Endothelial cell of umbilical vein (primary cell): ENCODE measurements around the gene ABLIM2. TPM values are rescaled to one million over a fixed set of nuclear protein-coding genes. Genes with fewer than 3 reads are reported as not detected.

Source experiments
- BruUV-seq: library from RNA; stranded (reverse); fragments of 400-500 nt; replicated peaks from 2 replicates; lab custom pipeline; 2021; lab: Mats Ljungman, UMichigan
- CTCF ChIA-PET: fragments of 300-600, 350-600 bp; sonication (Branson Sonifier 250); formaldehyde crosslinking; loops from one replicate; lab custom pipeline; 2021; ENCODE audit warnings: antibody characterized with exemption, inconsistent platforms; lab: Charles Lee
- POLR2A ChIA-PET: fragments of 300-600, 350-600 bp; sonication (Branson Sonifier 250); formaldehyde crosslinking; loops from one replicate; lab custom pipeline; 2021; ENCODE audit warnings: antibody characterized with exemption, inconsistent platforms; lab: Charles Lee
- DNase-seq: peaks from one replicate; pipeline ENCODE4 v3.0.0-alpha.2; 2011; ENCODE audit warnings: low read depth, low spot score
- FAIRE-seq: peaks from 2 replicates; lab custom pipeline; 2011; peaks lifted over from hg19 to GRCh38; lab: Jason Lieb, UNC
- H2AFZ ChIP-seq: 2 replicates; pipeline ENCODE4 v1.6.0; 2012; ENCODE audit warnings: low read depth, low read length, control low read depth, inconsistent platforms
- H3K27ac ChIP-seq: 2 replicates; pipeline ENCODE4 v1.5.1; 2011; ENCODE audit warnings: low read depth, mild to moderate bottlenecking, control low read depth, low read length, moderate library complexity; ENCODE audit not compliant: insufficient read depth
- H3K27me3 ChIP-seq, 2 experiments: 2 replicates each; pipeline versions ENCODE4 v1.6.0 to v1.6.1; 2011; ENCODE audit warnings: low read length in 2 of 2, mixed read lengths in 1 of 2; ENCODE audit not compliant: control insufficient read depth in 2 of 2, insufficient read depth in 2 of 2
- H3K36me3 ChIP-seq, 2 experiments: 2 replicates in 1 of 2; 3 replicates in 1 of 2; pipeline ENCODE4 v1.5.1; 2011; ENCODE audit warnings: low read length in 2 of 2, mild to moderate bottlenecking in 1 of 2, moderate library complexity in 1 of 2; ENCODE audit not compliant: control insufficient read depth in 2 of 2, insufficient read depth in 2 of 2; ENCODE audit errors: extremely low read depth in 1 of 2
- H3K4me1 ChIP-seq: 3 replicates; pipeline ENCODE4 v1.5.1; 2011; ENCODE audit warnings: mild to moderate bottlenecking, low read length; ENCODE audit not compliant: control insufficient read depth, insufficient read depth; ENCODE audit errors: extremely low read depth
- H3K4me2 ChIP-seq: 2 replicates; pipeline ENCODE4 v1.6.1; 2011; ENCODE audit warnings: low read length, control low read depth, mixed read lengths; ENCODE audit not compliant: insufficient read depth
- H3K4me3 ChIP-seq, 3 experiments: fragments of 200-600 bp in 1 of 3; sonication (generic), shearing (Covaris generic) in 1 of 3; replicated peaks in 1 of 3; 2 replicates each; pipeline ENCODE4 v1.5.1; 2011 to 2016; ENCODE audit warnings: control low read depth in 3 of 3, low read length in 3 of 3, mild to moderate bottlenecking in 2 of 3, inconsistent platforms in 1 of 3, low read depth in 1 of 3, moderate library complexity in 1 of 3; ENCODE audit not compliant: insufficient read depth in 1 of 3
- H3K79me2 ChIP-seq: 2 replicates; pipeline ENCODE4 v1.6.0; 2012; ENCODE audit warnings: low read length, inconsistent platforms; ENCODE audit not compliant: control insufficient read depth, insufficient read depth
- H3K9ac ChIP-seq: replicated peaks from 2 replicates; pipeline ENCODE3; 2011; ENCODE audit warnings: low read length, control low read depth; ENCODE audit not compliant: insufficient read depth; ENCODE audit errors: extremely low read depth
- H3K9me1 ChIP-seq: replicated peaks from 3 replicates; pipeline ENCODE4 v1.6.0; 2011; ENCODE audit warnings: mild to moderate bottlenecking, low read length; ENCODE audit not compliant: control insufficient read depth, insufficient read depth; ENCODE audit errors: extremely low read depth
- H3K9me3 ChIP-seq: replicated peaks from 2 replicates; pipeline ENCODE4 v1.5.1; 2012; ENCODE audit warnings: low read length, inconsistent platforms; ENCODE audit not compliant: control insufficient read depth, insufficient read depth
- H4K20me1 ChIP-seq: replicated peaks from 2 replicates; pipeline ENCODE3; 2011; ENCODE audit warnings: mild to moderate bottlenecking, low read length; ENCODE audit not compliant: control insufficient read depth, insufficient read depth; ENCODE audit errors: extremely low read depth
- EZH2 ChIP-seq: IDR thresholded peaks from 2 replicates; pipeline ENCODE4 v1.6.1; 2012; ENCODE audit warnings: borderline replicate concordance, low read depth, mild to moderate bottlenecking, moderate library complexity, low read length, inconsistent platforms; ENCODE audit not compliant: severe bottlenecking
- FOS ChIP-seq: IDR thresholded peaks from 2 replicates; pipeline ENCODE4 v1.6.1; 2011; ENCODE audit warnings: mild to moderate bottlenecking, low read length, moderate library complexity, borderline replicate concordance; ENCODE audit not compliant: insufficient read depth
- GATA2 ChIP-seq: IDR thresholded peaks from 2 replicates; pipeline ENCODE4 v1.7.0; 2011; ENCODE audit warnings: low read depth, mild to moderate bottlenecking, moderate library complexity, mixed read lengths, low read length; ENCODE audit not compliant: insufficient read length, insufficient read depth
- JUN ChIP-seq: IDR thresholded peaks from 2 replicates; pipeline ENCODE4 v1.6.1; 2011; ENCODE audit warnings: borderline replicate concordance, low read depth; ENCODE audit not compliant: insufficient read length, insufficient read depth
- MYC ChIP-seq: IDR thresholded peaks from one replicate; pipeline ENCODE4 v1.6.1; 2011; ENCODE audit warnings: mild to moderate bottlenecking, low read depth, low read length
- POLR2A ChIP-seq: IDR thresholded peaks from 2 replicates; pipeline ENCODE4 v1.6.1; 2012; ENCODE audit warnings: low read depth, mild to moderate bottlenecking, control low read depth, low read length
- POLR2AphosphoS5 ChIP-seq: IDR thresholded peaks from 2 replicates; pipeline ENCODE4 v1.6.1; 2012; ENCODE audit warnings: low read depth, mild to moderate bottlenecking, control low read depth, low read length, moderate library complexity; ENCODE audit not compliant: insufficient read depth
- dilution Hi-C: fragments of 300-500 bp; cut with MboI; formaldehyde crosslinking; loops from one replicate; pipeline ENCODE4 v1.15.0; 2019; ENCODE audit warnings: low sequenced_read_pairs; ENCODE audit not compliant: extremely low pct_ligation_motif_present
- intact Hi-C: fragments of 100-400 bp; cut with micrococcal nuclease; formaldehyde crosslinking; loops from one replicate; pipeline ENCODE4 v1.10.0; 2022
- polyA plus RNA-seq, 4 experiments: library from polyadenylated mRNA; depleted of rRNA in 3 of 4; stranded (reverse) in 3 of 4; unstranded in 1 of 4; fragments of >200 nt; gene quantifications; 2 replicates each; pipeline versions ENCODE4 v1.2.1 to v1.2.3, GENCODE V29; 2011 to 2012; ENCODE audit warnings: missing spikeins in 1 of 4
- total RNA-seq: library from RNA; stranded (reverse); gene quantifications from 2 replicates; pipeline ENCODE4 v1.2.3, GENCODE V29; 2021
- TF ChIP-seq, protein P1 (sequence below): IDR thresholded peaks from 2 replicates; pipeline ENCODE4 v1.6.1; 2011; ENCODE audit not compliant: insufficient read depth, insufficient read length
- TF ChIP-seq, protein P2 (sequence below), 2 donors: IDR thresholded peaks; 1 replicate in 1 of 2; 2 replicates in 1 of 2; pipeline ENCODE4 v1.5.1; 2011; ENCODE audit warnings: low read length in 2 of 2, mild to moderate bottlenecking in 2 of 2, moderate library complexity in 2 of 2, control low read depth in 1 of 2, inconsistent platforms in 1 of 2, low read depth in 1 of 2; ENCODE audit not compliant: insufficient read depth in 1 of 2; ENCODE audit errors: extremely low read depth in 1 of 2

ABLIM2 gene
- total and polyA plus RNA-seq, 2 donors (not counting 3 experiments of a cell fraction or from before 2014, with no cell fraction given) = 0.28 to 0.66 TPM

DNA sequence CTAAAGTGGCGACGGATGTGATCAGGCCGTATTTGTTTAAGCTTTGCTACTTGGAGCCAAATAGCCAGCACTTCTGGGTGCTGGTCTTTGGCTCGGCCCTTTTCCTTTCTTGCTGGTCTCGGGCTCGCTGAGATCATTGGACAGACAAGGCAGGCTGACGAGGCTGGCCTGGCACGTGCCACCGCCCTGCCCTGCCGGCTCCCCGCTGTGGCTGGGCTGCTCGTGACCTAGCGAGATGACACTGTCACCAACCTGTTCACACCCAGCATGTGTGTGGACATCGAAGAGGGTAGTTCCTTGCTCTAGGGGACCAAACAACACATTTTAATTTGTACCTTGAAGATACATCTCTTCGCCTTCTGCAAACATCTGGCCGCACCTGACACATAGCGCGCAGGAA lies 98.0 kb downstream of the ABLIM2 start:
- Histone ChIP-seq H3K9me3 (no peaks in the 10 kb centered on the region), H3K9me1 (no peaks in the 10 kb centered on the region), H3K36me3 (no peaks in the 10 kb centered on the region), H4K20me1 (no peaks in the 10 kb centered on the region), H3K79me2 (no peaks in the 10 kb centered on the region), H3K9ac (no peak overlapping the region), H3K4me2 (no peak overlapping the region), H3K27ac (no peak overlapping the region), H2AFZ (no peak overlapping the region), H3K4me1 (no peaks in the 10 kb centered on the region), H3K4me3 (no peak overlapping the region), H3K27me3 (no peaks in the 10 kb centered on the region)
- BruUV-seq = no TSS peak
- FAIRE-seq = no peak
- POLR2A ChIA-PET = no interaction called here
- CTCF ChIA-PET = no interaction called here
- dilution Hi-C loops (no loop called here), intact Hi-C loops (no loop called here)
- DNase-seq = no peak
- TF ChIP-seq POLR2AphosphoS5 = no peak
- TF ChIP-seq, protein P1, sequence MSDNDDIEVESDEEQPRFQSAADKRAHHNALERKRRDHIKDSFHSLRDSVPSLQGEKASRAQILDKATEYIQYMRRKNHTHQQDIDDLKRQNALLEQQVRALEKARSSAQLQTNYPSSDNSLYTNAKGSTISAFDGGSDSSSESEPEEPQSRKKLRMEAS = no peak
- TF ChIP-seq, protein P2, sequence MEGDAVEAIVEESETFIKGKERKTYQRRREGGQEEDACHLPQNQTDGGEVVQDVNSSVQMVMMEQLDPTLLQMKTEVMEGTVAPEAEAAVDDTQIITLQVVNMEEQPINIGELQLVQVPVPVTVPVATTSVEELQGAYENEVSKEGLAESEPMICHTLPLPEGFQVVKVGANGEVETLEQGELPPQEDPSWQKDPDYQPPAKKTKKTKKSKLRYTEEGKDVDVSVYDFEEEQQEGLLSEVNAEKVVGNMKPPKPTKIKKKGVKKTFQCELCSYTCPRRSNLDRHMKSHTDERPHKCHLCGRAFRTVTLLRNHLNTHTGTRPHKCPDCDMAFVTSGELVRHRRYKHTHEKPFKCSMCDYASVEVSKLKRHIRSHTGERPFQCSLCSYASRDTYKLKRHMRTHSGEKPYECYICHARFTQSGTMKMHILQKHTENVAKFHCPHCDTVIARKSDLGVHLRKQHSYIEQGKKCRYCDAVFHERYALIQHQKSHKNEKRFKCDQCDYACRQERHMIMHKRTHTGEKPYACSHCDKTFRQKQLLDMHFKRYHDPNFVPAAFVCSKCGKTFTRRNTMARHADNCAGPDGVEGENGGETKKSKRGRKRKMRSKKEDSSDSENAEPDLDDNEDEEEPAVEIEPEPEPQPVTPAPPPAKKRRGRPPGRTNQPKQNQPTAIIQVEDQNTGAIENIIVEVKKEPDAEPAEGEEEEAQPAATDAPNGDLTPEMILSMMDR (IDR thresholded peaks at IDR 0.05; ENCODE audit: extremely low read depth in 1 of 2, insufficient read depth in 1 of 2, low read depth in 1 of 2, low read length in 2 of 2) = no peak
- no peak for TF ChIP-seq FOS
- TF ChIP-seq MYC = no peak
- no peak for TF ChIP-seq JUN
- no peak for TF ChIP-seq POLR2A
- no peak for TF ChIP-seq EZH2
- TF ChIP-seq GATA2 = no peak
